Esophagus muscularis mucosa (tissue), 4 donors: ENCODE results near the gene CNN1. TPM values are rescaled to one million over a fixed set of nuclear protein-coding genes. Genes with fewer than 3 reads are reported as not detected.

ENCODE experiments used
- DNase-seq: peaks from one replicate; pipeline ENCODE4 v3.0.0-alpha.2; 2017; ENCODE audit errors: extremely low spot score
- H3K27ac ChIP-seq, 4 donors: fragments of 200-600 bp; sonication (generic); replicated peaks in 1 of 4; 1 replicate in 3 of 4; 2 replicates in 1 of 4; pipeline ENCODE4 v1.5.1; 2016 to 2019; ENCODE audit warnings: mild to moderate bottlenecking in 1 of 4
- H3K27me3 ChIP-seq, 4 donors: fragments of 200-600 bp; sonication (generic); one replicate each; pipeline versions ENCODE4 v1.5.1 to v1.6.0; 2016 to 2019
- H3K36me3 ChIP-seq, 4 donors: fragments of 200-600 bp; sonication (generic); one replicate each; pipeline ENCODE4 v1.5.1; 2016 to 2019
- H3K4me1 ChIP-seq, 4 donors: fragments of 200-600 bp; sonication (generic); one replicate each; pipeline ENCODE4 v1.5.1; 2016 to 2019
- H3K4me3 ChIP-seq, 4 donors: fragments of 200-600 bp; sonication (generic); 1 replicate in 2 of 4; 2 replicates in 2 of 4; pipeline ENCODE4 v1.5.1; 2016 to 2019; ENCODE audit warnings: mild to moderate bottlenecking in 4 of 4, moderate library complexity in 1 of 4
- H3K9me3 ChIP-seq, 4 donors: fragments of 200-600 bp; sonication (generic); 1 replicate in 3 of 4; 2 replicates in 1 of 4; pipeline ENCODE4 v1.5.1; 2016 to 2019
- CTCF ChIP-seq, 3 experiments: fragments of 200-600 bp in 2 of 3; fragments of 450-650 bp in 1 of 3; sonication (generic) in 2 of 3; IDR thresholded peaks; one replicate each; pipeline ENCODE4 v1.5.1; 2017 to 2019; ENCODE audit warnings: antibody characterized with exemption in 3 of 3, mild to moderate bottlenecking in 2 of 3, moderate library complexity in 1 of 3
- EP300 ChIP-seq: sonication (generic); formaldehyde crosslinking; IDR thresholded peaks from one replicate; pipeline ENCODE4 v1.6.1; 2017; ENCODE audit warnings: antibody characterized with exemption
- POLR2A ChIP-seq: fragments of 450-650 bp; IDR thresholded peaks from one replicate; pipeline ENCODE4 v1.6.1; 2017; ENCODE audit warnings: antibody characterized with exemption, moderate library complexity, mild to moderate bottlenecking, low read depth
- POLR2AphosphoS5 ChIP-seq, 2 donors: sonication (generic); formaldehyde crosslinking; IDR thresholded peaks; one replicate each; pipeline ENCODE4 v1.6.1; 2017; ENCODE audit warnings: antibody characterized with exemption in 2 of 2
- WGBS: methylation state at CpG from one replicate; pipeline ENCODE4 v1.1.5; 2018; 5-methylcytosine and 5-hydroxymethylcytosine counted together
- intact Hi-C: fragments of 100-400 bp; cut with DNase I; formaldehyde crosslinking; loops from one replicate; pipeline ENCODE4 v1.15.1; 2023
- total RNA-seq, 4 donors: library from RNA; depleted of rRNA; stranded (reverse); fragments of >200 nt; gene quantifications; one replicate each; pipeline versions ENCODE4 v1.1.0 to v1.2.1, GENCODE V29; 2016

CNN1 gene
- total RNA-seq, 4 donors from 2014 or later, result 2,877 to 3,384 (median 2,954) TPM

DNA sequence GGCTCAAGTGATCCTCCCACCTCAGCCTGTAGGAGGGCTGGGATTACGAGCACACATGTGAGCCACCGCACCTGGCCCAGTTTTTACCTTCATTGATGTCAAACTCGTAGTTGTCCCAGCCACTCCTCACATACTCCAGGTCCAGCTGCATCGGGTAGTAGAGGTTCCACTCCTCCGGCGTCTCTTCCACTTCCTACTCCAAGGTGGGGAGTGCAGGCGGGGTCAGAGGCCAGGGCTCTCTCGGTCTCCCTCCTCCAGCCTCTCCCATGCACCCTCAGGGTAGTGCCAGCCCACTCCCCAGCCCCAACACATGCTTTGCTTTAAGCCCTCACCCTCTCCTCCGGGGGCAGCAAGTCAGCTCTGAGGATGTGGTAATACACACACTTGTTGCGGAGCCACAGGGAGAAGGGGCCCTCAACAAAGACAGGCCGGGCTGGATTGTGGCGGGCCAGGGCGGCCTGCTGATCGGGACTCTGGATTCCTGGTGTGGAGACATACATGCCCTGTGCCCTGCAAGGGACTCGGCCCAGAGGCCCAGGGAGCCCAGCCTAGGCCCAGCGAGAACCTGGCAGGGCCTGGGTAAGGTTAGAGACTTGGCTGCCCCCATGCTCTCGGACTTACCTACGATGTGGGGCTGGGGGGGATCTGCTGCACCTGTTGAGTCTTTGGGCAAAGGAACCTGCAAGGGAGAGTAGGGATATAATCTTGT lies 31.1 kb upstream of the CNN1 start:
- intact Hi-C loops, result loop anchor here (10.0 kb wide), 1 partner anchor 73 kb away; the partner anchor contains the start of genes ODAD3 and PRKCSH
- no peak overlapping the region for H3K4me3 ChIP-seq
- WGBS, result 87% methylated on average over 11 of the region's 18 CpGs
- TF ChIP-seq POLR2A (no peak), POLR2AphosphoS5 (IDR thresholded peaks at IDR 0.05) (no peak), EP300 (no peak), CTCF (IDR thresholded peaks at IDR 0.05) (no peak)
- no peaks in the 10 kb centered on the region for H3K27me3 ChIP-seq
- H3K4me1 ChIP-seq, result peaks cover 6 to 21% (median 14%) of the 10 kb centered on the region in 4 donors
- no peak for DNase-seq
- no peak overlapping the region for H3K27ac ChIP-seq
- no peaks in the 10 kb centered on the region for H3K9me3 ChIP-seq
- peaks cover 10 to 42% (median 28%) of the 10 kb centered on the region in 4 donors for H3K36me3 ChIP-seq

DNA sequence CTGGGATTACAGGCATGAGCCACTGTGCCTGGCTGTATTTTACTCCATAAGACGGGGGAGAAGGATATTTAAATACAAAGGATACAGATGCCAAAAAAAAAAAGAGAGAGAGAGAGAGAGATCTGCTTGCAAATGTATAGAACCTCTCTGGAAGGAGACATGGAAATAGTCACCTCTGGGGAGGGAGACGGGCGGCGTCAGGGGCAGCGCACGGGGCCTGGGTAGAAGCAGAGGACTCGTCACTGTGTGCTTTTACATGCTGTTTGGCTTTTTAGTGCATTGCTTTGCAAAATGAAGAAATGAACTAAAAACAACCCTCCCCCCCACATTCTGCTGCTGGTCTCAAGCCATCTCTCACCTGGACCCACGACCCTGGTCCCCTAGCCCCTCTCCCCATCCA lies 28.2 kb upstream of the CNN1 start:
- no peak for DNase-seq
- peaks cover 18 to 63% (median 49%) of the 10 kb centered on the region in 4 donors for H3K36me3 ChIP-seq
- H3K27me3 ChIP-seq, result no peaks in the 10 kb centered on the region
- 94% methylated on average over 8 of the region's 8 CpGs for WGBS
- H3K27ac ChIP-seq, result no peak overlapping the region
- no peak for TF ChIP-seq POLR2A
- TF ChIP-seq CTCF (IDR thresholded peaks at IDR 0.05), result no peak
- no peak for TF ChIP-seq EP300
- no peak for TF ChIP-seq POLR2AphosphoS5 (IDR thresholded peaks at IDR 0.05)
- peaks cover 6 to 10% (median 9%) of the 10 kb centered on the region in 4 donors for H3K4me1 ChIP-seq
- intact Hi-C loops, result no loop called here
- H3K4me3 ChIP-seq, result no peak overlapping the region
- no peaks in the 10 kb centered on the region for H3K9me3 ChIP-seq

DNA sequence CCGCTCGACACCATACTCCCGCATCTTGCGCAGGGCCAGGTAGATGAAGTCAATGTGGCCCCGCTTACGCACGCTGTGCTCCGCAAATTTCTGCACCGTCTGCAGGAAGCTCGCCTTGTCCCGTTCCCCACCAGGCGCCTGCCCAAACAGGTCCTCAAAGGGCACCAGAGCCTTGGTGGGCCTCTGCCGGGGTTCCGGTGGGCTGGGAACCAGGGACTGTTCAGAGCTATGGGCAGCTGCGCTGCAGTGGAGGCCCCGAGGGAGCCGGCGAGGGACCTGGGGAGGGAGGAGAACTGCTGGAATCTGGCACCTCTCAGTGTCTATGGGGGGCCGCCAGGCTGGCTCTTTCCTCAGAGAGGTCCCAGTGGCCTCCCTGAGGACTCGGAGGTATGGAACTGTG lies 24.7 kb upstream of the CNN1 start:
- Histone ChIP-seq H3K27me3 (no peaks in the 10 kb centered on the region), H3K9me3 (no peaks in the 10 kb centered on the region), H3K36me3 (peaks cover 18 to 93% (median 83%) of the 10 kb centered on the region in 4 donors), H3K4me3 (no peak overlapping the region), H3K27ac (no peak overlapping the region), H3K4me1 (no peaks in the 10 kb centered on the region)
- DNase-seq, result no peak
- intact Hi-C loops, result no loop called here
- WGBS, result 85% methylated on average over 2 of the region's 20 CpGs
- TF ChIP-seq POLR2AphosphoS5 (IDR thresholded peaks at IDR 0.05) (no peak), POLR2A (no peak), EP300 (no peak), CTCF (IDR thresholded peaks at IDR 0.05) (no peak)

GRCh38 chr19:11519138-11519537 lies 19.5 kb upstream of the CNN1 start:
- Histone ChIP-seq H3K4me3 (no peak overlapping the region), H3K27me3 (no peaks in the 10 kb centered on the region), H3K27ac (no peak overlapping the region), H3K36me3 (peaks cover 4 to 94% (median 65%) of the 10 kb centered on the region in 4 donors), H3K9me3 (no peaks in the 10 kb centered on the region), H3K4me1 (no peaks in the 10 kb centered on the region)
- intact Hi-C loops, result no loop called here
- DNase-seq, result no peak
- no peak for TF ChIP-seq POLR2A
- TF ChIP-seq EP300, result no peak
- no peak for TF ChIP-seq POLR2AphosphoS5 (IDR thresholded peaks at IDR 0.05)
- TF ChIP-seq CTCF (IDR thresholded peaks at IDR 0.05), result no peak
- 97% methylated on average over 7 of the region's 9 CpGs for WGBS
